GM12873 (cell line): ENCODE data around the gene HOXB1.

Source experiments
- TF ChIP-seq, protein P1 (sequence below): IDR thresholded peaks from 2 replicates; pipeline ENCODE4 v1.5.1; 2012; ENCODE audit warnings: low read depth, mild to moderate bottlenecking, moderate library complexity, low read length, control low read depth; ENCODE audit not compliant: insufficient read depth; ENCODE audit errors: missing control alignments

HOXB1 gene

GRCh38 chr17:48542114-48542656, 11.4 kb upstream of the HOXB1 start:
- TF ChIP-seq, protein P1, sequence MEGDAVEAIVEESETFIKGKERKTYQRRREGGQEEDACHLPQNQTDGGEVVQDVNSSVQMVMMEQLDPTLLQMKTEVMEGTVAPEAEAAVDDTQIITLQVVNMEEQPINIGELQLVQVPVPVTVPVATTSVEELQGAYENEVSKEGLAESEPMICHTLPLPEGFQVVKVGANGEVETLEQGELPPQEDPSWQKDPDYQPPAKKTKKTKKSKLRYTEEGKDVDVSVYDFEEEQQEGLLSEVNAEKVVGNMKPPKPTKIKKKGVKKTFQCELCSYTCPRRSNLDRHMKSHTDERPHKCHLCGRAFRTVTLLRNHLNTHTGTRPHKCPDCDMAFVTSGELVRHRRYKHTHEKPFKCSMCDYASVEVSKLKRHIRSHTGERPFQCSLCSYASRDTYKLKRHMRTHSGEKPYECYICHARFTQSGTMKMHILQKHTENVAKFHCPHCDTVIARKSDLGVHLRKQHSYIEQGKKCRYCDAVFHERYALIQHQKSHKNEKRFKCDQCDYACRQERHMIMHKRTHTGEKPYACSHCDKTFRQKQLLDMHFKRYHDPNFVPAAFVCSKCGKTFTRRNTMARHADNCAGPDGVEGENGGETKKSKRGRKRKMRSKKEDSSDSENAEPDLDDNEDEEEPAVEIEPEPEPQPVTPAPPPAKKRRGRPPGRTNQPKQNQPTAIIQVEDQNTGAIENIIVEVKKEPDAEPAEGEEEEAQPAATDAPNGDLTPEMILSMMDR: no peak

GRCh38 chr17:48541577-48542113, 10.8 kb upstream of the HOXB1 start:
- TF ChIP-seq, protein P1: no peak

DNA sequence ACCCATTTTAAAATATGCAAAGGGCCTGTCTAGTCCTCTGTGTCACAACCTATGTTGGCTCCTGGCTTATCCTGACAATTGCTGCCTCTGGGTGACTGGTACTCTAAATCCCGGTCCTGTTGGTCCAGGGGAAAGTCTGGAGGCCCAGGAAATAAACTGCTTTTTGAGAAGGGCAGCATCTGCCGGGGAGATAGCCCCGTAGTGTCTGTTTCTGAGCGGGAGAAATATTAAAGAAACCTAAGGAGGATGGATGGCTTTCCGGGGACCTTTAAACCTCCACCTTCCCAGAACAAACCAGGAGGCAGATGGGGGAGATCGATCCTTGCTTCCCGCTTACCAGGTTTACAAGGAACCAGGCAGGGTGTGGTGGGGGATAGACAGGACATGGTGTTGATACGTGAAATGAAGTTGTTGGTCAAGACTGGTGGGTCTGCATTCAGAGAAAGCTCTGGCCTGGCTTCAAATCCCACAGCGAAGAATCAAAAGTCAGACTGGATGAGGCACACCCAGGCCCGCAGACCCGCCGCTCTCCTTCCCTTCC, 10.3 kb upstream of the HOXB1 start:
- TF ChIP-seq, protein P1: no peak

DNA sequence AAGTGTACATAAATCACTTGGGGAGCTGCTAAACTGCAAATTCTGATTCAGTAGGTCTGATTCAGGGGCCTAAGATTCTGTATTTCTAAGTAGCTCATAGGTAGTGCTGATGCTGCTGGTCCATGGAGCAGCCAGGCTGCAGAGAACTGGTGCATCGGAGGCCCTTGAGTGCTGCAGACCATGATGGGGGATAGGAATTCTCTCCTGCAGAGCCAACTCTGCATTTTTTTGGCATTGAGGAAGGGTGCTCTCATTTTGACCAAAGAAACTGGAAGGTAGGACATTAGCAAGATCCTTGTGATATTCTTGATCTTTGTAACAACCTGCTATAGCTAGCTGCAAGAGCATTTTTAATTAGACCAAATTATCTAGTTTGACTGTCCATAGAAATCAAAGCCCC, 9.4 kb upstream of the HOXB1 start:
- TF ChIP-seq, protein P1: no peak

- TF ChIP-seq, protein P1: no peak
Measured at GRCh38 chr17:48539177-48539576, 8.4 kb upstream of the HOXB1 start.

GRCh38 chr17:48537316-48537715, 6.5 kb upstream of the HOXB1 start:
- TF ChIP-seq, protein P1: no peak

DNA sequence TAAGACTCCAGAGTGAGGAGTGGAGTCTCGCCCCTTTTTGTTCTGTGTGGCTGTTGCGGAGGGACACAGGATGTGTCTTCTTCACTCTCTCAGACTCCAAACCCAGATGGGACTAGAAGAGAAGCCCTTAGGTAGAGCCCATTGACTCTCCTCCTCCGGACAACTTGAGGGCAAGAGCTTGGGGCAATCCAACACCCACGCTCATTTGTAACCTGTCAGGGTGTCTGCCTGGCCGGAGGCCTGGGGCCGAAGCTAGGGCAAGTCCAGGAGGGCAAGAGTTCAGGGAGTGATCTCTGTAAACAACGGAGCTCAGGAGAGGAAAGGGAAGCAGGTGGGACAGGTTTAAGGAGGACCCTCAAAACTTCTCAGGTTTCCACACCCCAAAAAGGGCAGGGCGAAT, 1.4 kb upstream of the HOXB1 start:
- TF ChIP-seq, protein P1: no peak
